Activated naive CD4-positive, alpha-beta T cell treated with anti-CD3 and anti-CD28 coated beads, Interleukin-2, amount 50 U/mL, for 72 hours (primary cell): ENCODE results near the gene NUAK2. TPM values are rescaled to one million over a fixed set of nuclear protein-coding genes. Genes with fewer than 3 reads are reported as not detected.

Experiments used
- ATAC-seq, 2 donors: fragments of 150-1000 bp; cut with Tn5 transposase; 2 replicates each; pipeline ENCODE4 v1.10.0; 2021; ENCODE audit warnings: mild to moderate bottlenecking in 2 of 2, moderate library complexity in 2 of 2
- DNase-seq, 2 donors: peaks; one replicate each; pipeline ENCODE4 v3.0.0; 2021 to 2022; ENCODE audit warnings: low spot score in 2 of 2
- H3K27ac Mint-ChIP-seq, 2 donors: one replicate each; pipeline ENCODE4 v1.8.0; 2022; ENCODE audit warnings: mild to moderate bottlenecking in 2 of 2, mixed read lengths in 2 of 2
- H3K36me3 Mint-ChIP-seq, 2 donors: one replicate each; pipeline ENCODE4 v1.8.0; 2022; ENCODE audit warnings: mixed read lengths in 2 of 2
- H3K9me3 Mint-ChIP-seq, 2 donors: one replicate each; pipeline ENCODE4 v1.8.0; 2022; ENCODE audit warnings: mixed read lengths in 2 of 2
- total RNA-seq, 2 donors: library from RNA; stranded (reverse); gene quantifications; one replicate each; pipeline ENCODE4 v1.2.3, GENCODE V29; 2022

Gene NUAK2
- total RNA-seq, 2 donors from 2014 or later, result 5.9 to 6.8 TPM

DNA sequence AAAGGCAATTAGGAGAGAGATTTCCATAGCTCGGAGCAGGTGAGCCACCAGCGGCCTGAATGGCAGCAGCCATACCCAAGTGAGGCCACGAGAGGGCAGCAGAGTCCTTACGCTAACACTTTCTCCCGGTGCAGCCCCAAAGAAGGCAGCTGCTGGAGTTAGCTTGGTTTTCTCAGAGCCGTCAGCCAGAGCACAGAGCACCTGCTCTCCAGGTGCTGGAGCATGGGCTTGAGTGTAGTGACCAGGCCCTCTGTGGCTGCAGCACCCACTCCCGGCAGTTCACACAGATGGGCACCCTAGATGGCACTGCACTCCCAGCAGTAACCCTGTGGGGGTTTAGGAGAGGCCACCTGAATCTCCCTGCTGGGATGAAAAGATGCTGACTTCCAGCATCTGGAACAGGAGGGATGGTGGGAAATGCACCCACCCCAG is 48.0 kb downstream of the NUAK2 start:
- peaks cover 0 to 4% of the 10 kb centered on the region in 2 donors for H3K36me3 Mint-ChIP-seq
- ATAC-seq (peak; percentile 80 to 88), DNase-seq (peak; percentile 79 to 86)
- H3K27ac Mint-ChIP-seq, result no peak overlapping the region
- no peaks in the 10 kb centered on the region for H3K9me3 Mint-ChIP-seq

DNA sequence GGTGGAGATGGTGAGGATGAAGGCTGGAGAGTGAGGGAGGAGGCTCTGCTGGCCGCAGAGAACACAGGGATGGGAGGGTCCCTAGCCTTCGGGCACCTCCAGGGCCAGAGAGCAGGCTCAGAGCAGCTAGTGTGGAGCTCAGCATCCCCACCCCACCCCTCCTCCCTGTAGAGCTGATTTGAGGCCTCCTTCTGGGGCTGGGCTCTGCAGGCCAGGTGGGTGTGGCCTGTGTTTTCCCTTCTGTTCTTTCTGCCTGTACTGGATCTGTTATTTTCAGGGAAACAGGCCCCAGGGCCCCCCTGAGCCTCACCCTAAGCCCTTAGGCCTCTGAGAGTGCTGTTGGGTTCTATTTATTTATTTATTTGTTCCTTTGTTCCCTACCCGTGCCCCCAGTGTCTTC is 49.0 kb downstream of the NUAK2 start:
- no peak for DNase-seq
- Mint-ChIP-seq H3K27ac (peak overlapping the region in 1 of 2 donors; percentile 15), H3K9me3 (no peaks in the 10 kb centered on the region), H3K36me3 (peaks cover 0 to 4% of the 10 kb centered on the region in 2 donors)
- no peak for ATAC-seq

DNA sequence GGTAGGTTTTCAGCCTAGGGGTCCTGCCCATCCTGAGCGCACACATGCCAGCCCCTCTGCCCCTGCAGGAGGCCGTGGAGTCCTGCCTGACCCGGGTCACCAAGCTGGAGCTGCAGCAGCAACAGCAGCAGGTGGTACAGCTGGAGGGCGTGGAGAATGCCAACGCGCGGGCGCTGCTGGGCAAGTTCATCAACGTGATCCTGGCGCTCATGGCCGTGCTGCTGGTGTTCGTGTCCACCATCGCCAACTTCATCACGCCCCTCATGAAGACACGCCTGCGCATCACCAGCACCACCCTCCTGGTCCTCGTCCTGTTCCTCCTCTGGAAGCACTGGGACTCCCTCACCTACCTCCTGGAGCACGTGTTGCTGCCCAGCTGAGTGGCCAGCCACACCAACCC is 49.8 kb downstream of the NUAK2 start:
- Mint-ChIP-seq H3K9me3 (no peaks in the 10 kb centered on the region), H3K36me3 (peaks cover 0 to 4% of the 10 kb centered on the region in 2 donors), H3K27ac (no peak overlapping the region)
- no peak for ATAC-seq
- DNase-seq, result no peak

DNA sequence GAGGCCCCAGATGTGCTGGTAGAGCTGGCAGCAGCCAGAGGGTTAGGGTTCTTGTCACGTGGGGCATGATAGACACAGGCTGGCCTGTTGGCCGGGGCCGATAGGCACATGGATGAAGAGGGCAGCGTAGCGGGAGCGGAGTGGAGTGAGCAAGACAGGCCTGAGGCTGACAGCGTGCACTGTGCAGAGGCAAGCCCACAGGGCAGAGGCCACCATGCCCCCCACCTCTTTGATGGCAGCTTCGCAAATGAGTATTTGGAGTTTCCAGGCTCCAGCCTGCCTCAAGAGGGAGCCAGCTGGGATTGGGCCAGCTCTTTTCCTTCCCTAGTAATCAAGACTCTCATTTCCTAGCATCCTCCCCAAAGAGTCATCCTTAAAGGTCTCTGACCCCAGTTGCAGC is 50.3 kb downstream of the NUAK2 start:
- DNase-seq (no peak), ATAC-seq (no peak)
- no peak overlapping the region for H3K27ac Mint-ChIP-seq
- H3K9me3 Mint-ChIP-seq, result no peaks in the 10 kb centered on the region
- peaks cover 0 to 4% of the 10 kb centered on the region in 2 donors for H3K36me3 Mint-ChIP-seq

DNA sequence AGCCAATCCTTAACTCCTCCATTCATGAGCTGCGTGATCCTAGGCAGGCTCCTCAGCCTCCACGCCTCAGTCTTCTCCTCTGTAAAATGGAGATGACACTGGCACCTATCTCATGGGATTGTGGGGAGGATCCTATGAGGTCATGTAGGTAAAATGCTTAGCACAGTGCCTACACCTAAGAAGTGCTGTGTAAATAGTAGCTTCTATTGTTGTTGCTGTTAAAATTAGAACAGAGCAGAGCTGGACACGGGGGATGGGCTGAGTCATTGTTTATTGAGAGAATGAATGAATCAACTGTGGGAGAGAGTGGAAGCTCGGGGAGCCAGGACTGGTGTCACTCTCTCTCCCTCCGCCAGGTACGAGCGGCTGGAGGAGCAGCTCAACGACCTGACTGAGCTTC is 50.8 kb downstream of the NUAK2 start:
- no peak for DNase-seq
- H3K36me3 Mint-ChIP-seq, result peaks cover 0 to 4% of the 10 kb centered on the region in 2 donors
- no peak for ATAC-seq
- H3K27ac Mint-ChIP-seq, result no peak overlapping the region
- no peaks in the 10 kb centered on the region for H3K9me3 Mint-ChIP-seq

DNA sequence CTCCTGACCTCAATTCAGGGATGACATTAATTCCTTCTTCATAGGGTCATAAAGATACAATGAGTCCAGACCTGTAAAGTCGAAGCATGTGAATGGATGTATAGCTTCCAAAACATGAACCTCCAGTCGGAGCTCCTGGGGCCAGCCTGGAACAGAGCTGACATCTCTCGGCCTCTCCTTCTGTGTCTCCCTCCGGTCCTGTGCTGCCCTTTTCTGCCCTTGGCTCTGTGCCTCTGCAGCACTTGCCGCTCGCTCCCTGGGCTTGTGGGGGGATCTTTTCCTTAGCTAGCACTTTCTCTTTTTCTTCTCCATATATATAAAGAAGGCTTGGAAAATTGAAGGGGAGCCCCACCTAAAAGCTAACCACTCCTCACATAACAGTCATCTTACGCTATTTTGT is 51.3 kb downstream of the NUAK2 start:
- H3K27ac Mint-ChIP-seq, result no peak overlapping the region
- ATAC-seq, result no peak
- H3K36me3 Mint-ChIP-seq, result peaks cover 0 to 4% of the 10 kb centered on the region in 2 donors
- no peak for DNase-seq
- no peaks in the 10 kb centered on the region for H3K9me3 Mint-ChIP-seq

DNA sequence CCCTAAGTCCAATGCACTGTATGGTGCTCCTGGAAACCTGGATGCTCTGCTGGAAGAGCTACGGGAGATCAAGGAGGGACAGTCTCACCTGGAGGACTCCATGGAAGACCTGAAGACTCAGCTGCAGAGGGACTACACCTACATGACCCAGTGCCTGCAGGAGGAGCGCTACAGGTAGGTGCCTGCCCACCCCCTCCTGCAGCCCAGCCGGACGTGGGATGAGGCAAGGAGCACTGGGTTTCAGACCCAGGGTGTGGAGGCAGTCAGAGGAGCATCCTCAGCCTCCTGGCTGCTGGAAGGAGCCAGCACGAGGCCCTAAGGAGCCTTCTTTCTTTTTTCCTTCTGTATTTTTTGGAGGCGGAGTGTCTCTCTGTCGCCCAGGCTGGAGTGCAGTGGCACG is 51.8 kb downstream of the NUAK2 start:
- DNase-seq, result no peak
- peaks cover 0 to 4% of the 10 kb centered on the region in 2 donors for H3K36me3 Mint-ChIP-seq
- no peaks in the 10 kb centered on the region for H3K9me3 Mint-ChIP-seq
- ATAC-seq, result no peak
- no peak overlapping the region for H3K27ac Mint-ChIP-seq

DNA sequence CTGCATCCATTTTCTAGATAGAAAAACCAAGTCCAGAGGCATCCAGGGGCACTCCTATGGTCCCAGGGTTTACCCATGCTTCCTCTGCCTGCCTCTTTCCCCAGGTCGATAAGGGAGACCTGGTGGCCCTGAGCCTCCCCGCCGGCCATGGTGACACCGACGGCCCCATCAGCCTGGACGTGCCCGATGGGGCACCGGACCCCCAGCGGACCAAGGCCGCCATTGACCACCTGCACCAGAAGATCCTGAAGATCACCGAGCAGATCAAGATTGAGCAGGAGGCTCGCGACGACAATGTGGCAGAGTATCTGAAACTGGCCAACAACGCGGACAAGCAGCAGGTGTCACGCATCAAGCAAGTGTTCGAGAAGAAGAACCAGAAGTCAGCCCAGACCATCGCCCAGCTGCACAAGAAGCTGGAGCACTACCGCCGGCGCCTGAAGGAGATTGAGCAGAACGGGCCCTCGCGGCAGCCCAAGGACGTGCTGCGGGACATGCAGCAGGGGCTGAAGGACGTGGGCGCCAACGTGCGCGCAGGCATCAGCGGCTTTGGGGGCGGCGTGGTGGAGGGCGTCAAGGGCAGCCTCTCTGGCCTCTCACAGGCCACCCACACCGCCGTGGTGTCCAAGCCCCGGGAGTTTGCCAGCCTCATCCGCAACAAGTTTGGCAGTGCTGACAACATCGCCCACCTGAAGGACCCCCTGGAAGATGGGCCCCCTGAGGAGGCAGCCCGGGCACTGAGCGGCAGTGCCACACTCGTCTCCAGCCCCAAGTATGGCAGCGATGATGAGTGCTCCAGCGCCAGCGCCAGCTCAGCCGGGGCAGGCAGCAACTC is 52.5 kb downstream of the NUAK2 start:
- no peak overlapping the region for H3K27ac Mint-ChIP-seq
- H3K36me3 Mint-ChIP-seq, result peaks cover 0 to 4% of the 10 kb centered on the region in 2 donors
- DNase-seq (no peak), ATAC-seq (no peak)
- no peaks in the 10 kb centered on the region for H3K9me3 Mint-ChIP-seq

DNA sequence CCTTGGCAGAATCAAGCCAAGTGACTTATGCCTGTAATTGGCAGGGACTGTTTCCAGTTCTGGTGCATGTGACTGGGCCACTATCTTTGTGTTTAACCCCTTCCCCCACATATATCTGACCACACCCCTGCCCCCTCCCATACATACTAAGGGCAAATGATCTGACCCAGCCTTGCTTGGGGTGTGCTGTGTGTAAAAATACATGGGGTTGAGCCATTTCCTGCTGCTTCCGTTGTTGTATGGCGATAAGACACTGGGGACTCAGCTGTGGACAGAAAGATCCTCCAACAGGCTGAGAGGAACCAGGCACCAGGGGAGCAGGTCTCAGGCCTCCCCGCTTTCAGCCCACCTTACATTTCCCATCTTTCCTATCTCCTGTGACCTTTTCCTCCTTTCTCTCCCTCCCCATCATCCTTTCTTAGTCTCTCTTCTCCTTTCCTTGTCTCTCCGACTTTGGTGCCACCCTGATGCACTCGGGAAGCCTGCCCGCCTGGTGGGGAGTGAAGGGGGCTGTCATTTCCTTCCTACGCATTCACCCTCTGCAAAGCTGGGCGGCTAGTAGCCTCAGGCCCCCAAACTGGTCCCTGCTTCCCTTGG is 54.1 kb downstream of the NUAK2 start:
- Mint-ChIP-seq H3K9me3 (no peaks in the 10 kb centered on the region), H3K36me3 (peaks cover 0 to 4% of the 10 kb centered on the region in 2 donors), H3K27ac (no peak overlapping the region)
- DNase-seq (no peak), ATAC-seq (no peak)

DNA sequence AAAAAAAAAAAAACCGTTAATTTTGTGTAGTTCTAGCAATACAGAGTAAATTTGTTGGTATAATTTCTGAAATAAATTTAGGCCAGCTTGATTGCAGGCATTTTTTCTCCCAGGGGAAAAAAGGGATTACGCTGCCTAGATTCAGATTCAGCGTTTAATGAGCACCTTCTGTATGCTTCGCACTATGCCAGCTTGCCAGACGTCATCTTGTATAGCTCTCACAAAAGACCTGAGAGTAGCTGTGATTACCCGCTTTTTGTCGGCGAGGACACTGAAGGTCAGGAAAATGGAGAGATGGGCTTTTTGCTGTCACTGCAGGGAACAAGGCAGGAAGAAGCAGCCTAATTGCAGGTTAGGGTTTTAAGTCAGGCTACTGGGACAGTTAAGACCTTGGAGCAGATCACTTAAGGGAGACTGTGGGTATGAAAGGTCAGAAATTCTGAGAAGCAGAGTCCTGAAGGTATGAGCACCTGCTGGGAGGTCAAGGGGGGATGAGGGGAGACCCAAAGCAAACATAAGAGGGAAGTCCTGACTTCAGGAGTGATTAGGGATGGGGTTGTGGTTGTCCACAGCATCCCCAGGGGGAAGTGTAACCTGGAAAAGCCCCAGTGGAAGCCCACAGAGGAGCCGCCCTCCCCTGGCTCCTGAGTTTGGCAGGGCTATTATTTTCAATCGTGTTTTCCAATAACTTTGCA is 54.8 kb downstream of the NUAK2 start:
- DNase-seq (no peak), ATAC-seq (no peak)
- Mint-ChIP-seq H3K27ac (peak overlapping the region in 1 of 2 donors; percentile 31), H3K9me3 (no peaks in the 10 kb centered on the region), H3K36me3 (peaks cover 0 to 4% of the 10 kb centered on the region in 2 donors)

DNA sequence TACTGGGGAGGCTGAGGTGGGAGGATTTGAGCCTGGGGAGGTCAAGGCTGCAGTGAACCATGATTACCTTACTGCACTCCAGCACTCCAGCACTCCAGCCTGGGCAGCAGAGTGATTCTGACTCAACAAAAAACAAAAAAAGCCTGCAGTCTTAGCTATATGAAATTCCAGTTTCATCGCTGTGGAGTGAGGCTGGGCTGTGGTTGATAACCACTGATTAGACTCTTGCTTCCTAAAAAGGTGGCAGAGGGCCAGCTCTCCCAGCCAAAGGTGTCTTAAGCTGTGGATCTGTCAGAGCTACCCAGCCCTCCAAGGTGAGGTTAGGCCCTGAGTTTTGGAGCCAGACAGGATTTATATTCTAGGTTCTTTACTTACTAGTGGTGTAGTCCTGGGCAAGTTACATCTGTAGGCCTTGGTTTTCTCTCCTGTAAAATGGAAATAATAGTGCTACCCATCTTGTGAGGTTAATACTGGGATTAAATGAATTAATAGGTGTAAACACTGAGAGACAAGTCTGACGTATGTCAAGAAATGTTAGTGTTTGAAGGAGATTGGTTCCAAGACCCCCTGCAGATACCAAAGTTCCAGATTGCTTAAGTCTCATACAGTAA is 57.9 kb downstream of the NUAK2 start:
- Mint-ChIP-seq H3K9me3 (no peaks in the 10 kb centered on the region), H3K27ac (no peak overlapping the region), H3K36me3 (peaks cover 0 to under 1% of the 10 kb centered on the region in 2 donors)
- no peak for DNase-seq
- ATAC-seq, result no peak

DNA sequence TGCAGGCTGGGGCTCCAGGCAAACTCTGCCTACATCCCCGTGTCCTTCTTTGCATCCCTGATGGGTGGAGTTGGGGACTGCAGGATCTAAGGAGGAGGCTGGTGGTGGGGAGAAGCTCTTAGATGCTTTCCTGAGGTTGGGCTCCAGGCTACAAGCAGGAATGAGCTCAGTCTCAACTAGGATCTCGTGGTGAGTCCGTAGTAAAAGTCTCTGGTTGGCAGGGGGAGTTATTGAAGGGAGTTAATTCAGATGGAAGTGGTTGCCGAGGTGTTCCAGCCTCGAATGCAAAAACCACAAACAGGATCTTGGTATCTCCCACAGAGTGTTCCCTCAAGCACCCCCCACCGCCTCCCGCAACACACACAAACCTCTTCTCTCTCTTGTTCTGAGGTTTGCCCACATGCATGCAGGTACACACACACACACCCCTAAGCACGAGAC is 58.8 kb downstream of the NUAK2 start:
- no peaks in the 10 kb centered on the region for H3K36me3 Mint-ChIP-seq
- H3K27ac Mint-ChIP-seq, result no peak overlapping the region
- DNase-seq (no peak), ATAC-seq (peak in 1 of 2 donors; percentile 23)
- H3K9me3 Mint-ChIP-seq, result no peaks in the 10 kb centered on the region

DNA sequence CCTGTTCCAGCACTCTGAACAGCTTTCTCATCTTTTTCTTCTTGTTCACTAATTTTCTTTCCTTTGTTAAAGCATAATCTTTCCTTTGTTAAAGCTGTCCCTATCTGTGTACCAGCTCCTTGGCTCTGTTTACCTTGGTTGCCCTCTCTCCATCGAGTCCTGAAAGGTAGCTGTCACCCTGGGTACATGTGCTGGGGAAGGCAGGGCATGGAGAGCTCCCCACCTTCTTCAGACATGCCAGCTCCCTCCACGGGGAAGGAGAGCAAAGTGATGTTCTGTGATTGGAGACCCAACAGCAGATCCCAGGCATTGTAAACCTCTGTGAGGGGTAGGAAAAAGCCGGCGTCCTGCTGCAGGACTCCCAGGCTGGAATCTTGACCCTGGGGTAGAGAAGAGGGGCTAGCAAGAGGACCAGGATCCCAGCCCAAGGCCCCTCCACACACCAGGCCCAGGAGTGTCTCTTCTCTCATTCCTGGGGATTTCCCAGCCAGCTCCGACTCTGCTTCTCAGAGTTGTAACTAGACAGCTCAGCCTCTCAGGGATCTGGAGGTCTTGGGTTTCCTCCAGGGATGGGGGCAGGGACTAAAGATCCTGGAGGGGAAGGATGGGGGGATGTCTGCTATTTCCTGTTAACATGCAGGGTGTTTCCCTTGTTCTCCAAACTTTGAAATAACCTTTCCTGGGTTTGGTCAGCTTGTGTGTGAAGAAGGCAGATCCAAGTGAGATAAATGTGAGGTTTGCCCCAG is 59.4 kb downstream of the NUAK2 start:
- Mint-ChIP-seq H3K9me3 (no peaks in the 10 kb centered on the region), H3K27ac (no peak overlapping the region), H3K36me3 (no peaks in the 10 kb centered on the region)
- DNase-seq (no peak), ATAC-seq (peak in 1 of 2 donors; percentile 23)

DNA sequence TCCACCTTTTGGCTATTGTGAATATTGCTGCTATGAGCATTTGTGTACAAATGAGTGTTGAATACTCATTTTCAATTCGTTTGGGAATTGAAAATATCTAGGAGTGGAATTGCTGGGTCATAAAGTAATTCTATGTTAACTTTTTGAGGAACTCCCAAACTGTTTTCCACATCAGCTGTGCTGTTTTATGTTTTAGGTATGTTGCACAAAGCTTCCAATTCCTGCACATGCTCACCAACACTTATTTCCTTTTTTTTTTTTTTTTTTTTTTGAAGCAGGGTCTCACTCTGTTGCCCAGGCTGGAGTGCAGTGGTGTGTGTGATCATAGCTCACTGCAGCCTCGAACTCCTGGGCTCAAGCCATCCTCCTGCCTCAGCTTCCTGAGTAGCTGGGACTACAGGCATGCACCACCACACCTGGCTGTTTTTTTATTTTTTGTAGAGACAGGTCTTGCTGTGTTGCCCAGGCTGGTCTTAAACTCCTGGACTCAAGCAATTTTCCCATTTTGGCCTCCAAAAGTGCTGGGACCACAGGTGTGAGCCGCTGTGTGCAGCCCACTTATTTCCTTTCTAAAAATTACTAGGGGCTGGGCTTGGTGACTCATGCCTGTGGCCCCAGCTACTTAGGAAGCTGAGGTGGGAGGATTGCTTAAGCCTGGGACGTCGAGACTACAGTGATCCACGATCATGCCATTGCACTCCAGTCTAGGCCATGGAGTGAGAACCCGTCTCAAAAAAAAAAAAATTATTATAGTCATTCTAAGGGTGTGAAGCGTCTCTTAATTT is 60.4 kb downstream of the NUAK2 start:
- Mint-ChIP-seq H3K27ac (no peak overlapping the region), H3K36me3 (peaks cover 0 to 4% of the 10 kb centered on the region in 2 donors), H3K9me3 (no peaks in the 10 kb centered on the region)
- DNase-seq (no peak), ATAC-seq (peak; percentile 55 to 62)

DNA sequence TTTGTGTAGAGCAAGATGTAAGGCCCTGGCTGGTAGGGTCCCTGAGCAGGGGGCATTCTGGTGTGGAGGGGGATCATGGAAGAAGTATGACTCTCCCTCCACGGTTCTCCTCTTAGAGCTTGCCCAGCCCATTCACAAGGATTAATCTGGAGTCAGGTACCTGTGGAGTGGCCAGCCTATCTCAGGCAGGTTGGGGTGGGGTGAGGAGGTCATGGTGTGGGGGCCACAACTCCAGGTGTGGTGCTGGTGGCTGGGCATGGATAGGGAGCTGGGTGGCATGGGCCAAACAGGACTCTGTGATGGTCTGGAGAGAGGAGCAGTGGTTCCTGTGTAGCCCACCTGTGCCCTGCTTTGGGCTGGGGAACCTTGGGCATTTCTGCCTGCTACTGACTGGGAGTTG is 61.5 kb downstream of the NUAK2 start:
- DNase-seq (no peak), ATAC-seq (no peak)
- peak overlapping the region in 1 of 2 donors; percentile 44 for H3K27ac Mint-ChIP-seq
- H3K9me3 Mint-ChIP-seq, result no peaks in the 10 kb centered on the region
- H3K36me3 Mint-ChIP-seq, result peaks cover 0 to 6% of the 10 kb centered on the region in 2 donors
